IPS DF 4.7 (cell line): ENCODE measurements around the gene UBE3A.

Experiments
- DNase-seq: peaks from one replicate; pipeline ENCODE4 v3.0.0-alpha.2; 2013; ENCODE audit warnings: low spot score; ENCODE audit errors: extremely low read depth

UBE3A gene

GRCh38 chr15:25332306-25332705 lies 106.5 kb downstream of the UBE3A start:
- DNase-seq: no peak

- no peak for DNase-seq
Observed at GRCh38 chr15:25331860-25332259, 107.0 kb downstream of the UBE3A start.

- DNase-seq: no peak
Observed at GRCh38 chr15:25331404-25331803, 107.4 kb downstream of the UBE3A start.

- no peak for DNase-seq
Observed at GRCh38 chr15:25329696-25330095, 109.1 kb downstream of the UBE3A start.

GRCh38 chr15:25327686-25328085 lies 111.1 kb downstream of the UBE3A start:
- DNase-seq: no peak

- DNase-seq: no peak
Observed at GRCh38 chr15:25325187-25325586, 113.6 kb downstream of the UBE3A start.

- no peak for DNase-seq
Observed at GRCh38 chr15:25323420-25323819, 115.4 kb downstream of the UBE3A start.

GRCh38 chr15:25287823-25288222 lies 151.0 kb downstream of the UBE3A start:
- DNase-seq: no peak
